Right lobe of liver (tissue), 4 donors: Measurements from ENCODE around the gene OR51S1.

Source experiments
- CTCF ChIP-seq, 4 donors: fragments of 200-600 bp in 3 of 4; fragments of 450-650 bp in 1 of 4; IDR thresholded peaks; one replicate each; pipeline versions ENCODE4 v1.5.1 to v1.8.0; 2016 to 2022; ENCODE audit warnings: antibody characterized with exemption in 4 of 4, mild to moderate bottlenecking in 2 of 4
- POLR2A ChIP-seq: fragments of 450-650 bp; IDR thresholded peaks from one replicate; pipeline ENCODE4 v1.6.1; 2017; ENCODE audit warnings: antibody characterized with exemption, mild to moderate bottlenecking
- donor health status: DM: no; HTN: no; CAD: no.
- donor health status: DM: no; HTN: no; CAD: no.
- donor health status: DM: no; HTN: yes; CAD: no.

GRCh38 chr11:4862447-4863236, 13.6 kb upstream of the OR51S1 start:
- TF ChIP-seq CTCF (IDR thresholded peaks at IDR 0.05) (no peak), POLR2A (no peak)
